Liver (tissue), 9 donors: ENCODE measurements around the gene RBMS3. TPM values are rescaled to one million over a fixed set of nuclear protein-coding genes. Genes with fewer than 3 reads are reported as not detected.

Experiments
- DNase-seq: peaks from one replicate; pipeline ENCODE4 v3.0.0-alpha.2; 2017; ENCODE audit warnings: low spot score
- H3K27ac ChIP-seq, 2 donors: one replicate each; pipeline ENCODE4 v1.7.0; 2013; ENCODE audit warnings: inconsistent platforms in 2 of 2, low read length in 2 of 2, control low read depth in 1 of 2, low read depth in 1 of 2, mild to moderate bottlenecking in 1 of 2
- H3K27me3 ChIP-seq, 4 donors: one replicate each; pipeline versions ENCODE4 v1.6.1 to v1.7.0; 2013; ENCODE audit warnings: low read length in 3 of 4, inconsistent platforms in 1 of 4, mild to moderate bottlenecking in 1 of 4, moderate library complexity in 1 of 4; ENCODE audit not compliant: control insufficient read depth in 4 of 4, insufficient read depth in 4 of 4
- H3K36me3 ChIP-seq, 4 donors: one replicate each; pipeline versions ENCODE4 v1.6.1 to v1.7.0; 2013; ENCODE audit warnings: low read length in 3 of 4, mild to moderate bottlenecking in 3 of 4, low read depth in 1 of 4, moderate library complexity in 1 of 4; ENCODE audit not compliant: control insufficient read depth in 4 of 4, insufficient read depth in 3 of 4
- H3K4me1 ChIP-seq, 4 donors: one replicate each; pipeline versions ENCODE4 v1.6.1 to v1.7.0; 2013; ENCODE audit warnings: low read length in 3 of 4, mild to moderate bottlenecking in 3 of 4, moderate library complexity in 1 of 4; ENCODE audit not compliant: control insufficient read depth in 4 of 4, insufficient read depth in 4 of 4
- H3K4me3 ChIP-seq, 3 donors: one replicate each; pipeline versions ENCODE4 v1.6.1 to v1.7.0; 2013; ENCODE audit warnings: low read length in 3 of 3, control low read depth in 1 of 3, low read depth in 1 of 3, mild to moderate bottlenecking in 1 of 3
- H3K9ac ChIP-seq, 2 donors: one replicate each; pipeline ENCODE4 v1.7.0; 2013; ENCODE audit warnings: low read length in 2 of 2, mild to moderate bottlenecking in 2 of 2, moderate library complexity in 2 of 2, control low read depth in 1 of 2, low read depth in 1 of 2
- H3K9me3 ChIP-seq, 4 donors: one replicate each; pipeline versions ENCODE4 v1.6.1 to v1.7.0; 2013; ENCODE audit warnings: low read length in 3 of 4; ENCODE audit not compliant: control insufficient read depth in 4 of 4
- ATF3 ChIP-seq: IDR thresholded peaks from 2 replicates; pipeline ENCODE4 v1.6.1; 2016; ENCODE audit warnings: antibody characterized with exemption
- CTCF ChIP-seq: fragments of 150-350 bp; IDR thresholded peaks from 2 replicates; pipeline ENCODE4 v1.5.1; 2017; ENCODE audit warnings: improper control_type of control experiment, low read depth, low read length; ENCODE audit not compliant: missing input control
- EGR1 ChIP-seq, 2 donors: IDR thresholded peaks; 2 replicates each; pipeline ENCODE4 v1.6.1; 2016 to 2018; ENCODE audit warnings: antibody characterized with exemption in 2 of 2, low read depth in 2 of 2
- FOXA1 ChIP-seq: IDR thresholded peaks from 2 replicates; pipeline ENCODE4 v1.6.1; 2016; ENCODE audit warnings: antibody characterized with exemption
- FOXA2 ChIP-seq: IDR thresholded peaks from 2 replicates; pipeline ENCODE4 v1.6.1; 2016; ENCODE audit warnings: antibody characterized with exemption
- GABPA ChIP-seq, 2 donors: IDR thresholded peaks in 1 of 2; conservative IDR thresholded peaks in 1 of 2; 2 replicates each; pipeline ENCODE4 v1.6.1; 2016; ENCODE audit warnings: antibody characterized with exemption in 2 of 2, mild to moderate bottlenecking in 1 of 2, moderate library complexity in 1 of 2
- HNF4A ChIP-seq, 2 donors: conservative IDR thresholded peaks; 2 replicates each; pipeline ENCODE4 v1.6.1; 2016; ENCODE audit warnings: antibody characterized with exemption in 2 of 2, mild to moderate bottlenecking in 2 of 2
- HNF4G ChIP-seq: IDR thresholded peaks from 2 replicates; pipeline ENCODE4 v1.6.1; 2016; ENCODE audit warnings: antibody characterized with exemption
- JUND ChIP-seq, 2 donors: IDR thresholded peaks; 2 replicates each; pipeline ENCODE4 v1.6.1; 2016; ENCODE audit warnings: antibody characterized with exemption in 2 of 2
- MAX ChIP-seq: IDR thresholded peaks from 2 replicates; pipeline ENCODE4 v1.6.1; 2016; ENCODE audit warnings: antibody characterized with exemption
- NR2F2 ChIP-seq: IDR thresholded peaks from 2 replicates; pipeline ENCODE4 v1.6.1; 2016; ENCODE audit warnings: antibody characterized with exemption
- RAD21 ChIP-seq, 2 donors: IDR thresholded peaks; 2 replicates each; pipeline ENCODE4 v1.6.1; 2016; ENCODE audit warnings: antibody characterized with exemption in 2 of 2, mild to moderate bottlenecking in 2 of 2
- REST ChIP-seq: IDR thresholded peaks from 2 replicates; pipeline ENCODE4 v1.6.1; 2016; ENCODE audit warnings: antibody characterized with exemption, mild to moderate bottlenecking
- RXRA ChIP-seq, 2 donors: IDR thresholded peaks; 2 replicates each; pipeline ENCODE4 v1.6.1; 2017 to 2018; ENCODE audit warnings: antibody characterized with exemption in 2 of 2, mild to moderate bottlenecking in 1 of 2
- SP1 ChIP-seq: IDR thresholded peaks from 2 replicates; pipeline ENCODE4 v1.6.1; 2018; ENCODE audit warnings: antibody characterized with exemption, mild to moderate bottlenecking
- TAF1 ChIP-seq: conservative IDR thresholded peaks from 2 replicates; pipeline ENCODE4 v1.6.1; 2016; ENCODE audit warnings: antibody characterized with exemption, mild to moderate bottlenecking
- YY1 ChIP-seq: IDR thresholded peaks from 2 replicates; pipeline ENCODE4 v1.6.1; 2016; ENCODE audit warnings: antibody characterized with exemption, mild to moderate bottlenecking
- ZBTB33 ChIP-seq: IDR thresholded peaks from 2 replicates; pipeline ENCODE4 v1.6.1; 2016; ENCODE audit warnings: antibody characterized with exemption
- WGBS: extraction: QIAGEN DNeasy Blood & Tissue Kit; methylation state at CpG from one replicate; pipeline ENCODE4 v1.1.7; 2013; 5-methylcytosine and 5-hydroxymethylcytosine counted together
- polyA plus RNA-seq, 2 donors: library from polyadenylated mRNA; stranded (reverse) in 1 of 2; unstranded in 1 of 2; fragments of 200-250 nt in 1 of 2; fragments of >200 nt in 1 of 2; fragmentation: Nextera tagmentation in 1 of 2; extraction: Ambion mirVana in 1 of 2; gene quantifications; one replicate each; pipeline versions ENCODE4 v1.2.1 to v1.2.3, GENCODE V29; 2013 to 2015
- total RNA-seq, 2 donors: library from RNA; depleted of rRNA; stranded (reverse); fragments of >200 nt; gene quantifications; one replicate each; pipeline ENCODE4 v1.2.3, GENCODE V29; 2014
- donor health status: healthy.
- donor health status: healthy.
- donor health status: healthy.
- donor health status: healthy.
- donor health status: healthy.

The RBMS3 gene
- total and polyA plus RNA-seq, 4 donors = 1.2 to 14.9 (median 9.3) TPM

GRCh38 chr3:29346828-29347227, 66.0 kb downstream of the RBMS3 start:
- Histone ChIP-seq H3K4me1 (no peaks in the 10 kb centered on the region), H3K4me3 (no peak overlapping the region), H3K9ac (no peak overlapping the region), H3K27ac (no peak overlapping the region), H3K36me3 (no peaks in the 10 kb centered on the region), H3K27me3 (no peaks in the 10 kb centered on the region), H3K9me3 (no peaks in the 10 kb centered on the region)
- no peak for TF ChIP-seq TAF1
- TF ChIP-seq YY1 = no peak
- TF ChIP-seq HNF4G = no peak
- no peak for TF ChIP-seq ATF3
- no peak for TF ChIP-seq JUND (IDR thresholded peaks at IDR 0.05)
- TF ChIP-seq GABPA (IDR thresholded peaks at IDR 0.05 in 1 of 2, conservative IDR thresholded peaks at IDR 0.05 in 1 of 2) = no peak
- no peak for TF ChIP-seq EGR1 (IDR thresholded peaks at IDR 0.05; ENCODE audit: low read depth in 2 of 2)
- no peak for TF ChIP-seq FOXA1
- TF ChIP-seq MAX = no peak
- no peak for TF ChIP-seq RAD21 (IDR thresholded peaks at IDR 0.05)
- no peak for TF ChIP-seq SP1
- TF ChIP-seq FOXA2 = no peak
- TF ChIP-seq RXRA (IDR thresholded peaks at IDR 0.05) = no peak
- TF ChIP-seq REST = no peak
- no peak for TF ChIP-seq HNF4A (conservative IDR thresholded peaks at IDR 0.05)
- no peak for TF ChIP-seq ZBTB33
- TF ChIP-seq NR2F2 = no peak
- TF ChIP-seq CTCF = no peak
- 74% methylated on average over 1 of the region's 1 CpG for WGBS
- DNase-seq = no peak

GRCh38 chr3:29347412-29347811, 66.5 kb downstream of the RBMS3 start:
- Histone ChIP-seq H3K4me1 (no peaks in the 10 kb centered on the region), H3K36me3 (no peaks in the 10 kb centered on the region), H3K27ac (no peak overlapping the region), H3K9ac (no peak overlapping the region), H3K9me3 (no peaks in the 10 kb centered on the region), H3K27me3 (no peaks in the 10 kb centered on the region), H3K4me3 (no peak overlapping the region)
- WGBS = 81% methylated on average over 5 of the region's 5 CpGs
- no peak for DNase-seq
- TF ChIP-seq JUND (IDR thresholded peaks at IDR 0.05) (no peak), TAF1 (no peak), CTCF (no peak), SP1 (no peak), MAX (no peak), YY1 (no peak), HNF4A (conservative IDR thresholded peaks at IDR 0.05) (no peak), FOXA2 (no peak), NR2F2 (no peak), HNF4G (no peak), RXRA (IDR thresholded peaks at IDR 0.05) (no peak), GABPA (IDR thresholded peaks at IDR 0.05 in 1 of 2, conservative IDR thresholded peaks at IDR 0.05 in 1 of 2) (no peak), RAD21 (IDR thresholded peaks at IDR 0.05) (no peak), REST (no peak)
